Kasumi-1 (cell line): ENCODE measurements around the gene ECE1.

Experiments
- DNase-seq, 2 experiments: peaks; one replicate each; lab custom pipeline; 2025; lab: John Stamatoyannopoulos, UW

ECE1 gene

GRCh38 chr1:21268281-21269239 is 21.7 kb downstream of the ECE1 start:
- no peak for DNase-seq

- no peak for DNase-seq
Observed at GRCh38 chr1:21267191-21268077, 22.8 kb downstream of the ECE1 start.

GRCh38 chr1:21266119-21266774 is 24.0 kb downstream of the ECE1 start:
- no peak for DNase-seq

GRCh38 chr1:21265644-21266043 is 24.6 kb downstream of the ECE1 start:
- no peak for DNase-seq

- DNase-seq = no peak
Observed at GRCh38 chr1:21264898-21265297, 25.4 kb downstream of the ECE1 start.

- no peak for DNase-seq
Observed at GRCh38 chr1:21263653-21264225, 26.5 kb downstream of the ECE1 start.

- DNase-seq = no peak
Observed at GRCh38 chr1:21263052-21263429, 27.2 kb downstream of the ECE1 start.

- DNase-seq = peak; percentile 20 to 38
Observed at GRCh38 chr1:21262293-21263051, 27.8 kb downstream of the ECE1 start.

GRCh38 chr1:21261551-21262292 is 28.5 kb downstream of the ECE1 start:
- DNase-seq = peak; percentile 65 to 70

GRCh38 chr1:21260405-21261125 is 29.7 kb downstream of the ECE1 start:
- no peak for DNase-seq

- no peak for DNase-seq
Observed at GRCh38 chr1:21259316-21260076, 30.8 kb downstream of the ECE1 start.

- DNase-seq = no peak
Observed at GRCh38 chr1:21258331-21259134, 31.7 kb downstream of the ECE1 start.

GRCh38 chr1:21257431-21258135 is 32.7 kb downstream of the ECE1 start:
- no peak for DNase-seq

GRCh38 chr1:21256776-21257175 is 33.5 kb downstream of the ECE1 start:
- DNase-seq = no peak

GRCh38 chr1:21255943-21256320 is 34.3 kb downstream of the ECE1 start:
- no peak for DNase-seq

GRCh38 chr1:21255284-21255942 is 34.9 kb downstream of the ECE1 start:
- peak; percentile 80 to 83 for DNase-seq
